Upper lobe of left lung (tissue), 4 donors: ENCODE measurements around the gene GUCY2F.

Experiments
- POLR2A ChIP-seq, 4 donors: fragments of 450-650 bp; IDR thresholded peaks; one replicate each; pipeline ENCODE4 v1.5.1; 2016 to 2017; ENCODE audit warnings: antibody characterized with exemption in 4 of 4, mild to moderate bottlenecking in 2 of 4
- POLR2AphosphoS5 ChIP-seq, 2 donors: sonication (generic); formaldehyde crosslinking; IDR thresholded peaks; one replicate each; pipeline ENCODE4 v1.5.1; 2017; ENCODE audit warnings: antibody characterized with exemption in 2 of 2
- TF ChIP-seq, protein P1 (sequence below), 6 experiments: fragments of 450-650 bp in 4 of 6; fragments of 200-600 bp in 2 of 6; sonication (generic) in 2 of 6; IDR thresholded peaks; one replicate each; pipeline ENCODE4 v1.5.1; 2016 to 2019; ENCODE audit warnings: antibody characterized with exemption in 6 of 6

DNA sequence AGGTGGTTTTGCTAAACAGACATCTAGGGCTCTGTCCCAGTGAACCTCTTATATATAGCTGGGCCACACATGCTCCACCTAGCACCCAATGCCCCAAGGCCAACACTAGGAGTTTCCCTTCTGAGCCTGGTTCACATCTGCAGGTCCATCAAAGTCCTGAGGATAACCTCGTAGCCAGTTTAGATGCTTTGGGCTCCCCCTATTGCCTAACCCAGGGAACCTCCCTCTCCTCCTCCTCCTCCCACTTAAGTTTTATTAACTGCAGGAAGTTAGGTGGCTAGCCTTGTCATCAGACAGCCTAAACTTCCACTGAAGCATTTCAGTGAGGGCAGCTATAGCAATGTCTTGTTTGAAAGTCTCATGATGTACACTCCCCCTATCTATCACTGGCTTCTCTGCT lies 88.0 kb downstream of the GUCY2F start:
- TF ChIP-seq, protein P1, sequence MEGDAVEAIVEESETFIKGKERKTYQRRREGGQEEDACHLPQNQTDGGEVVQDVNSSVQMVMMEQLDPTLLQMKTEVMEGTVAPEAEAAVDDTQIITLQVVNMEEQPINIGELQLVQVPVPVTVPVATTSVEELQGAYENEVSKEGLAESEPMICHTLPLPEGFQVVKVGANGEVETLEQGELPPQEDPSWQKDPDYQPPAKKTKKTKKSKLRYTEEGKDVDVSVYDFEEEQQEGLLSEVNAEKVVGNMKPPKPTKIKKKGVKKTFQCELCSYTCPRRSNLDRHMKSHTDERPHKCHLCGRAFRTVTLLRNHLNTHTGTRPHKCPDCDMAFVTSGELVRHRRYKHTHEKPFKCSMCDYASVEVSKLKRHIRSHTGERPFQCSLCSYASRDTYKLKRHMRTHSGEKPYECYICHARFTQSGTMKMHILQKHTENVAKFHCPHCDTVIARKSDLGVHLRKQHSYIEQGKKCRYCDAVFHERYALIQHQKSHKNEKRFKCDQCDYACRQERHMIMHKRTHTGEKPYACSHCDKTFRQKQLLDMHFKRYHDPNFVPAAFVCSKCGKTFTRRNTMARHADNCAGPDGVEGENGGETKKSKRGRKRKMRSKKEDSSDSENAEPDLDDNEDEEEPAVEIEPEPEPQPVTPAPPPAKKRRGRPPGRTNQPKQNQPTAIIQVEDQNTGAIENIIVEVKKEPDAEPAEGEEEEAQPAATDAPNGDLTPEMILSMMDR (IDR thresholded peaks at IDR 0.05), result no peak
- no peak for TF ChIP-seq POLR2AphosphoS5 (IDR thresholded peaks at IDR 0.05)
- no peak for TF ChIP-seq POLR2A (IDR thresholded peaks at IDR 0.05)
